ENCODE results near the gene INPP5A. TPM values are rescaled to one million over a fixed set of nuclear protein-coding genes. Genes with fewer than 3 reads are reported as not detected.
"Not testable (repeated sequence)": the region's sequence is repeated elsewhere in the genome, so short reads cannot be mapped to it uniquely, and the experiment has no call there.

The INPP5A gene
- total RNA-seq, 4 donors from 2014 or later, result 34.8 to 80.8 (median 52.8) TPM

DNA sequence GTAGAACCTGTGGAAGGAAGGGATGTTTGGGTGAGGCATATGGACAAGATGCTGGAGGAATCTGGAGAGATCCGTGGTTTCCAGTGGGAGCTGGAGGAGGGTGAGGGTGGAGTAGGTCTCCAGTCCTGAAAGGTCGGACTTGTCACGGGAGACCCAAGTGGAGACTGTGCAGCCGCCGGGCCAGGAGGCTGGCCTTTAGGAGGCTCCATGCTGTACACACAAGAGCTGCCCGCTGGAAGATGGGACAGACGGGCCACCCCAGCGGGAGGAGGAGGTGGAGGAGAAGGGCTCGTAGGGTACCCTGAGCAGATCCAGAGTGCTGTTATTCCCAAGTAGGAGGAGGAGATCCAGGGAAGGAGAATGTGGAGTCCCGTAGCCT lies 141.6 kb downstream of the INPP5A start:
- in situ Hi-C loops (cut with MboI; ENCODE audit: low pct_ligation_motif_present in 1 of 4, low pct_unique_long_range_greater_than_20kb in 1 of 4, low sequenced_read_pairs in 3 of 4) (no loop called here), intact Hi-C loops (cut with DNase I; ENCODE audit: low total_unique reads) (no loop called here)
- Histone ChIP-seq H3K27me3 (no peaks in the 10 kb centered on the region), H3K36me3 (no peaks in the 10 kb centered on the region), H3K27ac (no peak overlapping the region), H3K4me3 (no peak overlapping the region), H3K9me3 (no peaks in the 10 kb centered on the region), H3K4me1 (peaks cover 0 to 2% (median under 1%) of the 10 kb centered on the region in 4 donors)
- TF ChIP-seq, protein P1, sequence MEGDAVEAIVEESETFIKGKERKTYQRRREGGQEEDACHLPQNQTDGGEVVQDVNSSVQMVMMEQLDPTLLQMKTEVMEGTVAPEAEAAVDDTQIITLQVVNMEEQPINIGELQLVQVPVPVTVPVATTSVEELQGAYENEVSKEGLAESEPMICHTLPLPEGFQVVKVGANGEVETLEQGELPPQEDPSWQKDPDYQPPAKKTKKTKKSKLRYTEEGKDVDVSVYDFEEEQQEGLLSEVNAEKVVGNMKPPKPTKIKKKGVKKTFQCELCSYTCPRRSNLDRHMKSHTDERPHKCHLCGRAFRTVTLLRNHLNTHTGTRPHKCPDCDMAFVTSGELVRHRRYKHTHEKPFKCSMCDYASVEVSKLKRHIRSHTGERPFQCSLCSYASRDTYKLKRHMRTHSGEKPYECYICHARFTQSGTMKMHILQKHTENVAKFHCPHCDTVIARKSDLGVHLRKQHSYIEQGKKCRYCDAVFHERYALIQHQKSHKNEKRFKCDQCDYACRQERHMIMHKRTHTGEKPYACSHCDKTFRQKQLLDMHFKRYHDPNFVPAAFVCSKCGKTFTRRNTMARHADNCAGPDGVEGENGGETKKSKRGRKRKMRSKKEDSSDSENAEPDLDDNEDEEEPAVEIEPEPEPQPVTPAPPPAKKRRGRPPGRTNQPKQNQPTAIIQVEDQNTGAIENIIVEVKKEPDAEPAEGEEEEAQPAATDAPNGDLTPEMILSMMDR (IDR thresholded peaks at IDR 0.05), result no peak
- TF ChIP-seq POLR2AphosphoS5 (IDR thresholded peaks at IDR 0.05), result no peak
- no peak for TF ChIP-seq EP300 (IDR thresholded peaks at IDR 0.05; ENCODE audit: low read depth)
- TF ChIP-seq POLR2A (IDR thresholded peaks at IDR 0.05), result no peak
- no peak for DNase-seq
- 94% methylated on average over 10 of the region's 10 CpGs for WGBS, 2 donors (ENCODE audit: low coverage in 1 of 2)

DNA sequence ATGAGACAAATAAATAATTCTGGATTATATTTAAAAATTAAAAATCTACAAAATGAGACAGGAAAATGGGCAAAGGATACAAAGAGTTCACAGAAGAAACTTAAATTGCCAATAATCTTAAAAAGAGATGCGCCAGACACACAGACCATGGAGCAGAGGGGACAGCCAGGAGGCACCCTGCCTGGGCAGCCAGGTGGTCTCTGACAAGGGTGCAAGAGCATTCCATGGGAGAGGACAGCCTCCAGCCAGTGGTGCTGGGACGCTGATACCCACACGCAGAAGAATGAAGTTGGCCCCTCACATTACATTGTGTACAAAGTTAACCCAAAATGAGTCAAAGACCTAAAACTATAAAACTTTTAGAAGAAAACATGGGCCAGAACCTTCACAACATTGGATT lies 142.1 kb downstream of the INPP5A start:
- H3K9me3 ChIP-seq, result no peaks in the 10 kb centered on the region
- intact Hi-C loops (cut with DNase I; ENCODE audit: low total_unique reads) (no loop called here), in situ Hi-C loops (cut with MboI; ENCODE audit: low pct_ligation_motif_present in 1 of 4, low pct_unique_long_range_greater_than_20kb in 1 of 4, low sequenced_read_pairs in 3 of 4) (no loop called here)
- no peak overlapping the region for H3K4me3 ChIP-seq
- H3K36me3 ChIP-seq, result no peaks in the 10 kb centered on the region
- no peak overlapping the region for H3K27ac ChIP-seq
- no peak for TF ChIP-seq POLR2A (IDR thresholded peaks at IDR 0.05)
- TF ChIP-seq, protein P1 (IDR thresholded peaks at IDR 0.05), result no peak
- TF ChIP-seq POLR2AphosphoS5 (IDR thresholded peaks at IDR 0.05), result no peak
- TF ChIP-seq EP300 (IDR thresholded peaks at IDR 0.05; ENCODE audit: low read depth), result no peak
- WGBS, 2 donors (ENCODE audit: low coverage in 1 of 2), result 96 to 100% methylated on average over 2 to 3 of the region's 3 CpGs
- H3K27me3 ChIP-seq, result no peaks in the 10 kb centered on the region
- peaks cover 0 to 7% (median 4%) of the 10 kb centered on the region in 4 donors for H3K4me1 ChIP-seq
- no peak for DNase-seq

DNA sequence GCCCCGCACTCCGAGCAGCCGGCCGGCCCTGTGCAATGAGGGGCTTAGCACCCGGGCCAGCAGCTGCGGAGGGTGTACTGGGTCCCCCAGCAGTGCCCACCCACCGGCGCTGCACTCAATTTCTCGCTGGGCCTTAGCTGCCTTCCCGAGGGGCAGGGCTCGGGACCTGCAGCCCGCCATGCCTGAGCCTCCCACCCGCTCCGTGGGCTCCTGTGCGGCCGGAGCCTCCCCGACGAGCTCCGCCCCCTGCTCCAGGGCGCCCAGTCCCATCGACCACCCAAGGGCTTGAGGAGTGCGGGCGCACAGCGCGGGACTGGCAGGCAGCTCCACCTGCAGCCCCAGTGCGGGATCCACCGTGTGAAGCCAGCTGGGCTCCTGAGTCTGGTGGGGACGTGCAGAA lies 143.2 kb downstream of the INPP5A start:
- DNase-seq, result not testable (repeated sequence)
- 72% methylated on average over 3 of the region's 28 CpGs; no CpG with 5 or more reads in 1 of the 2 donors for WGBS, 2 donors (ENCODE audit: low coverage in 1 of 2)

DNA sequence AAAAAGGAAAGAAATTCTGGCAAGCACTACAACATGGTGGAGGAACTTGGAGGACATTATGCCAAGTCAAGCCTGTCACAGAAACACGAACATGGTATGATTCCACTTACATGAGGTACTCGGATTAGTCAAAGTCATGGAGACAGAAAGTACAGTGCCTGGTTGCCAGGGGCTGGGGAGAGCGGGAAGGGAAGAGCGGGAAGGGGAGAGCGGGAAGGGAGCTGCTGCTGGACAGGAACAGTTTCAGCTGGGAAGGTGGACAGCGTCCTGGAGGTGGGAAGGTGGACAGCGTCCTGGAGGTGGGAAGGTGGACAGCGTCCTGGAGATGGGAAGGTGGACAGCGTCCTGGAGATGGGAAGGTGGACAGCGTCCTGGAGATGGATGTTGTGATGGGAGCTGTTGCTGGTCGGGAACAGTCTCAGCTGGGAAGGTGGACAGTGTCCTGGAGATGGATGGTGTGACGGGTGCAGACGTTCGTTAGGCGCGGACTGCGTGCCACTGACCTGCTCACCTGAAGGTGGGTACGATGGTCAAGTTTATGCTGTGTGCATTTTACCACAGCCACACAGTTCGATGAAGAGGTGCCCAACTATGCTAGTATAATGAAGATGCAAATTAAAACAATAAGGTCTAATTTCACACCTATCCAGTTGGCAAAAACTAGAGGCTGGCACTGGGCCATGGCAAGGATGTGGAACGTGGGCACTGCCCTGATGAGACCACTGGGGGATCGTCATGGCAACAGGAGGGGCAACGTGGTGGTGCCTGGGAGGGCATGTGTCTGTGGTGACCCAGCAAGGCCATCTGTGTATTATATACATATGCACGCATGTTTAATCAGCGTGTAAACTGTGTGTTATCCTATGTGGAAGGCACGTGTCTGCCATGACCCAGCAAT lies 144.5 kb downstream of the INPP5A start:
- WGBS, 2 donors (ENCODE audit: low coverage in 1 of 2), result 85 to 91% methylated on average over 11 to 25 of the region's 25 CpGs
- Histone ChIP-seq H3K27ac (no peak overlapping the region), H3K36me3 (no peaks in the 10 kb centered on the region), H3K4me1 (peaks cover 0 to 14% (median 13%) of the 10 kb centered on the region in 4 donors), H3K9me3 (no peaks in the 10 kb centered on the region), H3K27me3 (no peaks in the 10 kb centered on the region), H3K4me3 (no peak overlapping the region)
- no peak for DNase-seq
- in situ Hi-C loops (cut with MboI; ENCODE audit: low pct_ligation_motif_present in 1 of 4, low pct_unique_long_range_greater_than_20kb in 1 of 4, low sequenced_read_pairs in 3 of 4), result no loop called here
- intact Hi-C loops (cut with DNase I; ENCODE audit: low total_unique reads), result no loop called here
- no peak for TF ChIP-seq POLR2AphosphoS5 (IDR thresholded peaks at IDR 0.05)
- TF ChIP-seq EP300 (IDR thresholded peaks at IDR 0.05; ENCODE audit: low read depth), result no peak
- no peak for TF ChIP-seq POLR2A (IDR thresholded peaks at IDR 0.05)
- TF ChIP-seq, protein P1 (IDR thresholded peaks at IDR 0.05), result no peak

More for the DNA sequence above, 143.2 kb downstream of the INPP5A start:
- H3K4me1 ChIP-seq, result peaks cover 0 to 14% (median 12%) of the 10 kb centered on the region in 4 donors
- H3K27me3 ChIP-seq; H3K36me3 ChIP-seq; H3K27ac ChIP-seq; in situ Hi-C loops (cut with MboI; ENCODE audit: low pct_ligation_motif_present in 1 of 4, low pct_unique_long_range_greater_than_20kb in 1 of 4, low sequenced_read_pairs in 3 of 4); H3K9me3 ChIP-seq; intact Hi-C loops (cut with DNase I; ENCODE audit: low total_unique reads); H3K4me3 ChIP-seq: not testable (repeated sequence)

All from transverse colon (tissue), 4 donors.